Measurements from ENCODE around the gene SDF2. TPM values are rescaled to one million over a fixed set of nuclear protein-coding genes. Genes with fewer than 3 reads are reported as not detected.

Gene SDF2
- total RNA-seq, 2 experiments from 2014 or later, result 30.3 to 32.0 TPM

- Mint-ChIP-seq H3K4me1 (ENCODE audit: low read depth) (no peaks in the 10 kb centered on the region), H3K27me3 (no peaks in the 10 kb centered on the region), H3K4me3 (no peak overlapping the region), H3K36me3 (ENCODE audit: low read depth) (peaks cover 65% of the 10 kb centered on the region), H3K9me3 (no peaks in the 10 kb centered on the region), H3K27ac (no peak overlapping the region)
- ChIA-PET POLR2A (interaction anchor here (1.6 to 1.7 kb wide), 2 partner anchors 9 to 17 kb away, joined by 5 to 6 read pairs; partner anchors contain the start of genes PROCA1 and RPL23A), CTCF (no interaction called here)
- intact Hi-C loops (cut with DNase I, micrococcal nuclease), result no loop called here
- peaks cover 58% of the 10 kb centered on the region for H3K36me3 ChIP-seq (ENCODE audit: insufficient read depth, low read length)
- H3K9me3 ChIP-seq (ENCODE audit: control insufficient read depth in 1 of 2, insufficient read depth in 1 of 2, low read length in 2 of 2), result no peaks in the 10 kb centered on the region
- ATAC-seq (ENCODE audit: poor library complexity) (no peak), DNase-seq (no peak)
- H3K27me3 ChIP-seq (ENCODE audit: control insufficient read depth in 1 of 2, insufficient read depth in 2 of 2, low read length in 2 of 2), result no peaks in the 10 kb centered on the region
- H3K4me1 ChIP-seq (ENCODE audit: insufficient read depth, low read length), result no peaks in the 10 kb centered on the region
- H3K4me3 ChIP-seq (ENCODE audit: low read length), result no peak overlapping the region
- no peak for TF ChIP-seq CTCF (IDR thresholded peaks at IDR 0.05)
- H3K27ac ChIP-seq (ENCODE audit: low read depth in 1 of 2, low read length in 2 of 2), result no peak overlapping the region
Observed at GRCh38 chr17:28702752-28703150, 41.0 kb upstream of the SDF2 start.

GRCh38 chr17:28702026-28702751 lies 40.5 kb upstream of the SDF2 start:
- Mint-ChIP-seq H3K4me3 (no peak overlapping the region), H3K36me3 (ENCODE audit: low read depth) (peaks cover 70% of the 10 kb centered on the region), H3K4me1 (ENCODE audit: low read depth) (no peaks in the 10 kb centered on the region), H3K27me3 (no peaks in the 10 kb centered on the region), H3K9me3 (no peaks in the 10 kb centered on the region), H3K27ac (no peak overlapping the region)
- H3K4me3 ChIP-seq (ENCODE audit: low read length), result no peak overlapping the region
- H3K27me3 ChIP-seq (ENCODE audit: control insufficient read depth in 1 of 2, insufficient read depth in 2 of 2, low read length in 2 of 2), result no peaks in the 10 kb centered on the region
- ChIA-PET POLR2A (interaction anchor here (1.6 to 1.7 kb wide), 2 partner anchors 9 to 18 kb away, joined by 5 to 6 read pairs; partner anchors contain the start of genes PROCA1 and RPL23A), CTCF (no interaction called here)
- ATAC-seq (ENCODE audit: poor library complexity) (no peak), DNase-seq (no peak)
- intact Hi-C loops (cut with DNase I, micrococcal nuclease), result no loop called here
- no peaks in the 10 kb centered on the region for H3K9me3 ChIP-seq (ENCODE audit: control insufficient read depth in 1 of 2, insufficient read depth in 1 of 2, low read length in 2 of 2)
- H3K27ac ChIP-seq (ENCODE audit: low read depth in 1 of 2, low read length in 2 of 2), result no peak overlapping the region
- peaks cover 64% of the 10 kb centered on the region for H3K36me3 ChIP-seq (ENCODE audit: insufficient read depth, low read length)
- no peaks in the 10 kb centered on the region for H3K4me1 ChIP-seq (ENCODE audit: insufficient read depth, low read length)
- TF ChIP-seq CTCF (IDR thresholded peaks at IDR 0.05), result no peak

GRCh38 chr17:28700830-28701492 lies 39.3 kb upstream of the SDF2 start:
- no peak overlapping the region for H3K4me3 ChIP-seq (ENCODE audit: low read length)
- ATAC-seq (ENCODE audit: poor library complexity) (no peak), DNase-seq (no peak)
- no peak overlapping the region for H3K27ac ChIP-seq (ENCODE audit: low read depth in 1 of 2, low read length in 2 of 2)
- H3K36me3 ChIP-seq (ENCODE audit: insufficient read depth, low read length), result peaks cover 74% of the 10 kb centered on the region
- H3K27me3 ChIP-seq (ENCODE audit: control insufficient read depth in 1 of 2, insufficient read depth in 2 of 2, low read length in 2 of 2), result no peaks in the 10 kb centered on the region
- H3K9me3 Mint-ChIP-seq, result no peaks in the 10 kb centered on the region
- intact Hi-C loops (cut with DNase I, micrococcal nuclease), result no loop called here
- no peak overlapping the region for H3K27ac Mint-ChIP-seq
- H3K36me3 Mint-ChIP-seq (ENCODE audit: low read depth), result peaks cover 80% of the 10 kb centered on the region
- no peaks in the 10 kb centered on the region for H3K4me1 ChIP-seq (ENCODE audit: insufficient read depth, low read length)
- ChIA-PET POLR2A (interaction anchor here (1.7 kb wide), 1 partner anchor 11 kb away, joined by 6 read pairs; the partner anchor contains the start of gene PROCA1), CTCF (no interaction called here)
- no peaks in the 10 kb centered on the region for H3K27me3 Mint-ChIP-seq
- no peak overlapping the region for H3K4me3 Mint-ChIP-seq
- no peak for TF ChIP-seq CTCF (IDR thresholded peaks at IDR 0.05)
- H3K9me3 ChIP-seq (ENCODE audit: control insufficient read depth in 1 of 2, insufficient read depth in 1 of 2, low read length in 2 of 2), result no peaks in the 10 kb centered on the region
- no peaks in the 10 kb centered on the region for H3K4me1 Mint-ChIP-seq (ENCODE audit: low read depth)
